GM12878 (cell line): Measurements from ENCODE around the gene ZMIZ2. TPM values are rescaled to one million over a fixed set of nuclear protein-coding genes. Genes with fewer than 3 reads are reported as not detected.

Source experiments
- BACH1 ChIP-seq: fragments of 450-650 bp; IDR thresholded peaks from 2 replicates; pipeline ENCODE4 v1.6.1; 2017; ENCODE audit warnings: mild to moderate bottlenecking, borderline replicate concordance
- BRCA1 ChIP-seq: IDR thresholded peaks from 2 replicates; pipeline ENCODE4 v1.6.1; 2011; ENCODE audit warnings: low read depth, low read length, improper control_type of control experiment
- DPF2 ChIP-seq: fragments of 450-650 bp; IDR thresholded peaks from 2 replicates; pipeline ENCODE4 v1.6.1; 2017; ENCODE audit warnings: mild to moderate bottlenecking
- ESRRA ChIP-seq: IDR thresholded peaks from 2 replicates; pipeline ENCODE4 v1.6.1; 2012; ENCODE audit warnings: mild to moderate bottlenecking, low read length, improper control_type of control experiment
- GABPA ChIP-seq: IDR thresholded peaks from 2 replicates; pipeline ENCODE4 v1.6.1; 2014; ENCODE audit warnings: antibody characterized with exemption, low read depth, mild to moderate bottlenecking, inconsistent platforms
- IKZF1 ChIP-seq: fragments of 450-650 bp; conservative IDR thresholded peaks from 2 replicates; pipeline ENCODE4 v1.6.1; 2017; ENCODE audit warnings: antibody characterized with exemption, mild to moderate bottlenecking
- NBN ChIP-seq: fragments of 450-650 bp; IDR thresholded peaks from 2 replicates; pipeline ENCODE4 v1.6.1; 2016
- NR2F1 ChIP-seq: fragments of 450-650 bp; conservative IDR thresholded peaks from 2 replicates; pipeline ENCODE4 v1.6.1; 2017; ENCODE audit warnings: mild to moderate bottlenecking
- POLR2A ChIP-seq: IDR thresholded peaks from 2 replicates; pipeline ENCODE4 v1.6.1; 2011; ENCODE audit warnings: low read depth, mild to moderate bottlenecking, low read length
- SMAD1 ChIP-seq: fragments of 450-650 bp; IDR thresholded peaks from 2 replicates; pipeline ENCODE4 v1.6.1; 2018; ENCODE audit warnings: mild to moderate bottlenecking, low read depth; ENCODE audit not compliant: partially characterized antibody
- SUPT20H ChIP-seq: IDR thresholded peaks from 2 replicates; pipeline ENCODE4 v1.6.1; 2011; ENCODE audit warnings: low read depth, mild to moderate bottlenecking, low read length, moderate library complexity, borderline replicate concordance; ENCODE audit not compliant: control insufficient read depth
- SUZ12 ChIP-seq: fragments of 200-600 bp; sonication (generic); IDR thresholded peaks from one replicate; pipeline ENCODE4 v1.6.1; 2018; ENCODE audit warnings: antibody characterized with exemption, mild to moderate bottlenecking; ENCODE audit not compliant: unreplicated experiment
- ZSCAN29 ChIP-seq: fragments of 450-650 bp; IDR thresholded peaks from 2 replicates; pipeline ENCODE4 v1.6.1; 2017; ENCODE audit warnings: mild to moderate bottlenecking, moderate library complexity
- polyA plus RNA-seq, 11 experiments: library from polyadenylated mRNA; depleted of rRNA in 4 of 11; unstranded in 6 of 11; stranded (reverse) in 5 of 11; fragments of >200 nt; fragmentation: Nextera tagmentation in 4 of 11; fragmentation: Illumina TruSeq in 1 of 11; extraction: Ambion mirVana in 4 of 11; extraction: Trizol in 1 of 11; gene quantifications; 1 replicate in 1 of 11; 2 replicates in 10 of 11; pipeline versions ENCODE4 v1.2.1 to v1.2.3, GENCODE V29; 2011 to 2016; ENCODE audit warnings: inconsistent platforms in 2 of 11, missing spikeins in 2 of 11, low read depth in 1 of 11
- total RNA-seq, 4 experiments: library from RNA; depleted of rRNA in 3 of 4; stranded (reverse); fragments of >200 nt in 3 of 4; fragmentation: Illumina TruSeq in 1 of 4; extraction: Trizol in 1 of 4; gene quantifications; 2 replicates each; pipeline versions ENCODE4 v1.2.1 to v1.2.3, GENCODE V29; 2013 to 2021
- TF ChIP-seq, protein P1 (sequence below): IDR thresholded peaks from 2 replicates; pipeline ENCODE4 v1.6.1; 2012; ENCODE audit warnings: low read depth, low read length, improper control_type of control experiment
- TF ChIP-seq, protein P2 (sequence below): IDR thresholded peaks from 2 replicates; pipeline ENCODE4 v1.6.1; 2011; ENCODE audit warnings: mild to moderate bottlenecking, low read depth, low read length, moderate library complexity; ENCODE audit not compliant: insufficient replicate concordance
- TF ChIP-seq, protein P3 (sequence below): fragments of 450-650 bp; IDR thresholded peaks from 2 replicates; pipeline ENCODE4 v1.6.1; 2016; ENCODE audit warnings: mild to moderate bottlenecking, moderate library complexity, borderline replicate concordance
- TF ChIP-seq, protein P4 (sequence below): fragments of 450-650 bp; IDR thresholded peaks from 2 replicates; pipeline ENCODE4 v1.6.1; 2018; ENCODE audit warnings: borderline replicate concordance, mild to moderate bottlenecking; ENCODE audit not compliant: partially characterized antibody

Gene ZMIZ2
- total and polyA plus RNA-seq, 10 of the 15 experiments (the other 5 are each of a cell fraction or from before 2014, with no cell fraction given), result 0.71 to 158 (median 17.0) TPM

DNA sequence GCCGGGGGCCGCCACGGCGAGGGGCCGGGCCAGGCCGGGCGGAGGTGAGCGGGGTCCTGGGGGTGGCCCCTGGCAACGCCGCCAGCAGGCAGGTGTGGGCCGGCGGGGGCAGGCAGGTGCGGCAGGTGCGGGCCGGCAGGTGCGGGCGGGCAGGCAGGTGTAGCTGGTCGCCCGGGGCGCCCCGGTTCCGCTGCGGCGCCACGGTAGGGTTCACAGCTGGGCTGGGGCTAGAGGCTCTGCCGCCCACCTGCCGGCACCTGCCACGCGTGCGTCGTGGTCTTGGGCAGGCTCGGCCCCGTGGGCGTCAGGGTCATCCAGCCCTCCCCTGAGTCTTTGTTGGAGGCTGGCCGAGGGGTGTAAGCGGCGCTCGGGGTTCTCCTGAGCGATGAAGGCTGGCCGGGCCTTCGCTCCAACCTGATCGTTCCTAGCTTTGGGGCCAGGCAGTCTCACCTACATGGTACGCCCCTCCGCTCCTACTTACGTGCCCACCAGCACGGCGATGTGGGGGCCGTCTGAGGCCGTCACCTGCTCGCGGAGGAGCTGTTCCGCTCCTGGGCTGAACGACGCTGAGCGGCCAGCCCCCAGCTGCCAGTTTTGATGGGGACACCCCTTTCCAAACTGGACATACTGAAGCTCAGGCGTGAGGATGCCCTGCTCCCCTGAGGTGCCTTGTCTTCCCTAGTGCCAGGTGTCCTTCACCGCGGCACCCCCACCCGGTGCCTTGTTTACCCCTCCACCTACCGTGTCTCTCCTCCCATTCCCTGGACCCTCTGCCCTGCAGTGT is 493 bp downstream of the ZMIZ2 start (continued):
- TF ChIP-seq BACH1 (peak; percentile 52), SUZ12 (no peak), NR2F1 (peak; percentile 85), SMAD1 (no peak), IKZF1 (peak; percentile 72), ESRRA (no peak), GABPA (no peak), ZSCAN29 (peak; percentile 75; the same call in 1 of the 2 replicates), BRCA1 (no peak), NBN (no peak; the same call in 1 of the 2 replicates), DPF2 (0 out of 2 replicates have a peak, but pooled peaks have one; percentile 65), POLR2A (peak; percentile 69; the same call in 1 of the 2 replicates), SUPT20H (no peak)
- TF ChIP-seq, protein P1, sequence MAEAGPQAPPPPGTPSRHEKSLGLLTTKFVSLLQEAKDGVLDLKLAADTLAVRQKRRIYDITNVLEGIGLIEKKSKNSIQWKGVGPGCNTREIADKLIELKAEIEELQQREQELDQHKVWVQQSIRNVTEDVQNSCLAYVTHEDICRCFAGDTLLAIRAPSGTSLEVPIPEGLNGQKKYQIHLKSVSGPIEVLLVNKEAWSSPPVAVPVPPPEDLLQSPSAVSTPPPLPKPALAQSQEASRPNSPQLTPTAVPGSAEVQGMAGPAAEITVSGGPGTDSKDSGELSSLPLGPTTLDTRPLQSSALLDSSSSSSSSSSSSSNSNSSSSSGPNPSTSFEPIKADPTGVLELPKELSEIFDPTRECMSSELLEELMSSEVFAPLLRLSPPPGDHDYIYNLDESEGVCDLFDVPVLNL, result no peak
- TF ChIP-seq, protein P2, sequence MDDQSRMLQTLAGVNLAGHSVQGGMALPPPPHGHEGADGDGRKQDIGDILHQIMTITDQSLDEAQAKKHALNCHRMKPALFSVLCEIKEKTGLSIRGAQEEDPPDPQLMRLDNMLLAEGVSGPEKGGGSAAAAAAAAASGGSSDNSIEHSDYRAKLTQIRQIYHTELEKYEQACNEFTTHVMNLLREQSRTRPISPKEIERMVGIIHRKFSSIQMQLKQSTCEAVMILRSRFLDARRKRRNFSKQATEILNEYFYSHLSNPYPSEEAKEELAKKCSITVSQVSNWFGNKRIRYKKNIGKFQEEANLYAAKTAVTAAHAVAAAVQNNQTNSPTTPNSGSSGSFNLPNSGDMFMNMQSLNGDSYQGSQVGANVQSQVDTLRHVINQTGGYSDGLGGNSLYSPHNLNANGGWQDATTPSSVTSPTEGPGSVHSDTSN, result no peak
- TF ChIP-seq, protein P3, sequence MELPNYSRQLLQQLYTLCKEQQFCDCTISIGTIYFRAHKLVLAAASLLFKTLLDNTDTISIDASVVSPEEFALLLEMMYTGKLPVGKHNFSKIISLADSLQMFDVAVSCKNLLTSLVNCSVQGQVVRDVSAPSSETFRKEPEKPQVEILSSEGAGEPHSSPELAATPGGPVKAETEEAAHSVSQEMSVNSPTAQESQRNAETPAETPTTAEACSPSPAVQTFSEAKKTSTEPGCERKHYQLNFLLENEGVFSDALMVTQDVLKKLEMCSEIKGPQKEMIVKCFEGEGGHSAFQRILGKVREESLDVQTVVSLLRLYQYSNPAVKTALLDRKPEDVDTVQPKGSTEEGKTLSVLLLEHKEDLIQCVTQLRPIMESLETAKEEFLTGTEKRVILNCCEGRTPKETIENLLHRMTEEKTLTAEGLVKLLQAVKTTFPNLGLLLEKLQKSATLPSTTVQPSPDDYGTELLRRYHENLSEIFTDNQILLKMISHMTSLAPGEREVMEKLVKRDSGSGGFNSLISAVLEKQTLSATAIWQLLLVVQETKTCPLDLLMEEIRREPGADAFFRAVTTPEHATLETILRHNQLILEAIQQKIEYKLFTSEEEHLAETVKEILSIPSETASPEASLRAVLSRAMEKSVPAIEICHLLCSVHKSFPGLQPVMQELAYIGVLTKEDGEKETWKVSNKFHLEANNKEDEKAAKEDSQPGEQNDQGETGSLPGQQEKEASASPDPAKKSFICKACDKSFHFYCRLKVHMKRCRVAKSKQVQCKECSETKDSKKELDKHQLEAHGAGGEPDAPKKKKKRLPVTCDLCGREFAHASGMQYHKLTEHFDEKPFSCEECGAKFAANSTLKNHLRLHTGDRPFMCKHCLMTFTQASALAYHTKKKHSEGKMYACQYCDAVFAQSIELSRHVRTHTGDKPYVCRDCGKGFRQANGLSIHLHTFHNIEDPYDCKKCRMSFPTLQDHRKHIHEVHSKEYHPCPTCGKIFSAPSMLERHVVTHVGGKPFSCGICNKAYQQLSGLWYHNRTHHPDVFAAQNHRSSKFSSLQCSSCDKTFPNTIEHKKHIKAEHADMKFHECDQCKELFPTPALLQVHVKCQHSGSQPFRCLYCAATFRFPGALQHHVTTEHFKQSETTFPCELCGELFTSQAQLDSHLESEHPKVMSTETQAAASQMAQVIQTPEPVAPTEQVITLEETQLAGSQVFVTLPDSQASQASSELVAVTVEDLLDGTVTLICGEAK, result no peak
- TF ChIP-seq, protein P4, sequence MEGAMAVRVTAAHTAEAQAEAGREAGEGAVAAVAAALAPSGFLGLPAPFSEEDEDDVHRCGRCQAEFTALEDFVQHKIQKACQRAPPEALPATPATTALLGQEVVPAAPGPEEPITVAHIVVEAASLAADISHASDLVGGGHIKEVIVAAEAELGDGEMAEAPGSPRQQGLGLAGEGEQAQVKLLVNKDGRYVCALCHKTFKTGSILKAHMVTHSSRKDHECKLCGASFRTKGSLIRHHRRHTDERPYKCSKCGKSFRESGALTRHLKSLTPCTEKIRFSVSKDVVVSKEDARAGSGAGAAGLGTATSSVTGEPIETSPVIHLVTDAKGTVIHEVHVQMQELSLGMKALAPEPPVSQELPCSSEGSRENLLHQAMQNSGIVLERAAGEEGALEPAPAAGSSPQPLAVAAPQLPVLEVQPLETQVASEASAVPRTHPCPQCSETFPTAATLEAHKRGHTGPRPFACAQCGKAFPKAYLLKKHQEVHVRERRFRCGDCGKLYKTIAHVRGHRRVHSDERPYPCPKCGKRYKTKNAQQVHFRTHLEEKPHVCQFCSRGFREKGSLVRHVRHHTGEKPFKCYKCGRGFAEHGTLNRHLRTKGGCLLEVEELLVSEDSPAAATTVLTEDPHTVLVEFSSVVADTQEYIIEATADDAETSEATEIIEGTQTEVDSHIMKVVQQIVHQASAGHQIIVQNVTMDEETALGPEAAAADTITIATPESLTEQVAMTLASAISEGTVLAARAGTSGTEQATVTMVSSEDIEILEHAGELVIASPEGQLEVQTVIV, result no peak
